Measurements from ENCODE around the gene TTLL3. TPM values are rescaled to one million over a fixed set of nuclear protein-coding genes. Genes with fewer than 3 reads are reported as not detected.

Gene TTLL3
- polyA plus RNA-seq, 1 experiment, result 17.8 TPM

DNA sequence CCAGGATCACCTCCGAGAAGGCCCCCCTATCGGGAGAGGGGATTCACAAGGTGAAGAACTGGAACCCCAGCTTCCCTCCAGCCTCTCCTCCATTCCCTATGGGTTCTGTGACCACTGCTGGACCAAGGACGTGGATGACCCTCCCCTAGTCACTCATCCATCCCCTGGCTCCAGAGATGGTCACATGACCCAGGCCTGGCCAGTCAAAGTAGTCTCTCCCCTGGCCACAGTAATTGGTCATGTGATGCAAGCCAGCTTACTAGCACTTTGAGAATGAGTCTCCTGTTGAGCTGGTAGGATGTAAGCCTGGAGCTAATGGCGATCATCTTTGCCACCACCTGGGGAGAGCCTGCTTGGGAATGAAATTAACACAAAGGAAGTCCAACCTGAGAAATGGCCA is 44.2 kb upstream of the TTLL3 start:
- no peak for DNase-seq (ENCODE audit: low read depth, low spot score)
- CTCF ChIA-PET, result no interaction called here
- POLR2A ChIA-PET, result interaction anchor here (1.2 kb wide), 1 partner anchor 27 kb away, joined by 3 read pairs; the partner anchor contains the start of gene ARPC4
- Histone ChIP-seq H3K4me3 (ENCODE audit: low read depth, low read length) (no peak overlapping the region), H3K27me3 (ENCODE audit: control insufficient read depth, insufficient read depth, low read length) (no peaks in the 10 kb centered on the region), H3K9me3 (ENCODE audit: control insufficient read depth, insufficient read depth, low read length) (no peaks in the 10 kb centered on the region), H3K27ac (ENCODE audit: low read depth, low read length) (no peak overlapping the region)
- no peak for TF ChIP-seq CTCF (IDR thresholded peaks at IDR 0.05; ENCODE audit: low read depth, low read length)

DNA sequence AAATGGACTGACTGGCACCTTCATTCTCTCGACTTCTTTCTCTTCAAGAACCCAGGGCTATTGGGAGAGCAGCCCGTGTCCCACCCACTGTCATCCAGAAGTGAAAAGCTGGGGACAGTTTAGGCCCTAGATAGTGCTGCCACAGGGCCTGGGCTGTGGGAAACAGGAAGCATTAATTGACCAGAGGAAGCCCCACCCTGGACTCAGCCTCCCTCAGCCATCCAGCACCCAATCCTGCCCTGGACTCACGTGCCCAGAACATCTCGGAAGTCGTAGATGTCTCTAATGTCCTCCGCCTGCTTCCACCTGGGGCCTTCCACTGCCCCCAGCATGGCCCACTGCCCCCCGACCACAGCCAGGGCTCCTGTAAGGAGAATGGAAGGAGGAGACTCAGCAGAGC is 42.6 kb upstream of the TTLL3 start:
- ChIA-PET CTCF (interaction anchor here (1.1 kb wide), 1 partner anchor 35 kb away, joined by 4 read pairs; no protein-coding TSS in a partner anchor), POLR2A (interaction anchor here (0.6 kb wide), 1 partner anchor 348 kb away, joined by 5 read pairs; no protein-coding TSS in a partner anchor)

GRCh38 chr3:9768141-9768775 is 41.8 kb upstream of the TTLL3 start:
- ChIA-PET CTCF (interaction anchor here (1.0 kb wide), 1 partner anchor 52 kb away, joined by 3 read pairs; no protein-coding TSS in a partner anchor), POLR2A (interaction anchor here (1.5 kb wide), 2 partner anchors 12 to 24 kb away, joined by 5 to 7 read pairs; partner anchors contain the start of genes ARPC4 and TADA3)
- Histone ChIP-seq H3K27ac (ENCODE audit: low read depth, low read length) (no peak overlapping the region), H3K9me3 (ENCODE audit: control insufficient read depth, insufficient read depth, low read length) (no peaks in the 10 kb centered on the region), H3K4me3 (ENCODE audit: low read depth, low read length) (no peak overlapping the region), H3K27me3 (ENCODE audit: control insufficient read depth, insufficient read depth, low read length) (no peaks in the 10 kb centered on the region)
- TF ChIP-seq CTCF (IDR thresholded peaks at IDR 0.05; ENCODE audit: low read depth, low read length), result no peak
- DNase-seq (ENCODE audit: low read depth, low spot score), result no peak

More for the DNA sequence above, 42.6 kb upstream of the TTLL3 start:
- no peak for TF ChIP-seq CTCF (IDR thresholded peaks at IDR 0.05; ENCODE audit: low read depth, low read length)
- Histone ChIP-seq H3K9me3 (ENCODE audit: control insufficient read depth, insufficient read depth, low read length) (no peaks in the 10 kb centered on the region), H3K4me3 (ENCODE audit: low read depth, low read length) (no peak overlapping the region), H3K27ac (ENCODE audit: low read depth, low read length) (no peak overlapping the region), H3K27me3 (ENCODE audit: control insufficient read depth, insufficient read depth, low read length) (no peaks in the 10 kb centered on the region)
- DNase-seq (ENCODE audit: low read depth, low spot score), result no peak

GRCh38 chr3:9769012-9769411 is 41.0 kb upstream of the TTLL3 start:
- POLR2A ChIA-PET, result interaction anchor here (0.5 to 1.5 kb wide), 3 partner anchors 13 to 309 kb away, joined by 3 to 7 read pairs (median 5); partner anchors contain the start of genes ARPC4 and TADA3
- Histone ChIP-seq H3K27ac (ENCODE audit: low read depth, low read length) (no peak overlapping the region), H3K9me3 (ENCODE audit: control insufficient read depth, insufficient read depth, low read length) (no peaks in the 10 kb centered on the region), H3K27me3 (ENCODE audit: control insufficient read depth, insufficient read depth, low read length) (no peaks in the 10 kb centered on the region), H3K4me3 (ENCODE audit: low read depth, low read length) (peak overlapping the region; percentile 67)
- CTCF ChIA-PET, result interaction anchor here (1.0 kb wide), 1 partner anchor 53 kb away, joined by 3 read pairs; no protein-coding TSS in a partner anchor
- no peak for DNase-seq (ENCODE audit: low read depth, low spot score)
- no peak for TF ChIP-seq CTCF (IDR thresholded peaks at IDR 0.05; ENCODE audit: low read depth, low read length)
